ENCODE data around the gene GRK3.

Gene GRK3

DNA sequence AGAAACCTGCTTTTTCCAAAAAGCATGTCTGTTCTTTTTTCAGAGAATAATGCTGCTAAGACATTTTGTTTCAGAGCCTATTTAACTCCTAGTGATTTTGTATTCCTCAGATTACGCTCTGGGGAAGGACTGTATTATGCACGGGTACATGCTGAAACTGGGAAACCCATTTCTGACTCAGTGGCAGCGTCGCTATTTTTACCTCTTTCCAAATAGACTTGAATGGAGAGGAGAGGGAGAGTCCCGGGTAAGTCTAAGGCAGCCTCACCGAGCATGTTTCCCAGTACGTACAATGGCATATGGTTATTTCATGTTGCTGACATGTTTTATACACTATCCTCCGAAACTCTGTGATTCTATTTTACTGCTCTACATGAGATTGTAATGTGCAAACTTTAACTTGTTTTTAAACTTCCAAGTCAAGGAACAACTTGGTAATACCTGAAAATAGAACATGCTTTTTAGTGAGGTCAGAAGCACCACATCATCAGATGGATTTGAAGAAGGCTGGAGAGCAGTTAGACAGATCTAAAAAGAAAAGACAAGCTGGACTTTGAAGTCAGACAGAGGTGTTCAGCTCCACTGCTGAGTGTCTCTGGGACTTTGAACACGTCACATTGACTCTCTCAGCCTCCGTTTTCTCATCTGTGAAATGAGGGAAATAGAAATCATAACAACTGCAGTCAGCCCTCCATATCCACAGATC lies 153.8 kb downstream of the GRK3 start:
- no CpG with 5 or more reads among the region's 10 CpGs for WGBS (ENCODE audit: insufficient coverage, insufficient read length)
- no peak for DNase-seq (ENCODE audit: low read depth, low spot score)
- H3K36me3 ChIP-seq (ENCODE audit: control insufficient read depth, insufficient read depth, low read length), result no peaks in the 10 kb centered on the region

GRCh38 chr22:25722223-25722622 lies 157.7 kb downstream of the GRK3 start:
- Histone ChIP-seq H3K36me3 (ENCODE audit: control insufficient read depth, insufficient read depth, low read length) (no peaks in the 10 kb centered on the region), H3K4me1 (ENCODE audit: control insufficient read depth, insufficient read depth, low read length) (no peaks in the 10 kb centered on the region), H3K27me3 (ENCODE audit: control insufficient read depth, insufficient read depth, low read length) (no peaks in the 10 kb centered on the region), H3K27ac (ENCODE audit: low read length) (no peak overlapping the region), H3K4me3 (ENCODE audit: low read length) (no peak overlapping the region), H3K9me3 (ENCODE audit: control insufficient read depth, insufficient read depth, low read length) (no peaks in the 10 kb centered on the region)
- DNase-seq (ENCODE audit: low read depth, low spot score), result no peak
- no CpG with 5 or more reads among the region's 16 CpGs for WGBS (ENCODE audit: insufficient coverage, insufficient read length)

More for the DNA sequence above, 153.8 kb downstream of the GRK3 start:
- Histone ChIP-seq H3K9me3 (ENCODE audit: control insufficient read depth, insufficient read depth, low read length) (no peaks in the 10 kb centered on the region), H3K4me1 (ENCODE audit: control insufficient read depth, insufficient read depth, low read length) (no peaks in the 10 kb centered on the region), H3K27me3 (ENCODE audit: control insufficient read depth, insufficient read depth, low read length) (no peaks in the 10 kb centered on the region), H3K27ac (ENCODE audit: low read length) (no peak overlapping the region), H3K4me3 (ENCODE audit: low read length) (no peak overlapping the region)

DNA sequence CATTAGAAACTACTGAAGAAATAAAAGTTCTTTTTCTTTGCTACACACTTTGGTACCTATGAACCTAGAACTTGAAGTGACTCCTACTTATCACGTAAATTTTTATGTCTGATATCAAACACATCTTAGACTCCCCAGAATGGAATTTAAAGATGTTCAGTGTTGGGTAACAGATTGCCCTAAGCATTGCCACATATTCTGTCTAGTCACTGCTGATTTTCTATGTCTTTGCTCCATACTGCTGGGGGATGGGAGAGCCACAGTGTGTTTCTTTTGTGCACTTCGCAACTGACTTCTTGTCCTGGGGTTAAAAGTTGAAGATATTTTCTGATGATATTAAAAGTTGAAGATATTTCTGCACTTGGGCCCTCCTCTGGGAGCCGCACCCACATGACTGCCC lies 158.2 kb downstream of the GRK3 start:
- WGBS (ENCODE audit: insufficient coverage, insufficient read length), result no CpG with 5 or more reads among the region's 3 CpGs
- Histone ChIP-seq H3K9me3 (ENCODE audit: control insufficient read depth, insufficient read depth, low read length) (no peaks in the 10 kb centered on the region), H3K27me3 (ENCODE audit: control insufficient read depth, insufficient read depth, low read length) (no peaks in the 10 kb centered on the region), H3K36me3 (ENCODE audit: control insufficient read depth, insufficient read depth, low read length) (no peaks in the 10 kb centered on the region), H3K4me1 (ENCODE audit: control insufficient read depth, insufficient read depth, low read length) (no peaks in the 10 kb centered on the region), H3K27ac (ENCODE audit: low read length) (no peak overlapping the region), H3K4me3 (ENCODE audit: low read length) (no peak overlapping the region)
- no peak for DNase-seq (ENCODE audit: low read depth, low spot score)

DNA sequence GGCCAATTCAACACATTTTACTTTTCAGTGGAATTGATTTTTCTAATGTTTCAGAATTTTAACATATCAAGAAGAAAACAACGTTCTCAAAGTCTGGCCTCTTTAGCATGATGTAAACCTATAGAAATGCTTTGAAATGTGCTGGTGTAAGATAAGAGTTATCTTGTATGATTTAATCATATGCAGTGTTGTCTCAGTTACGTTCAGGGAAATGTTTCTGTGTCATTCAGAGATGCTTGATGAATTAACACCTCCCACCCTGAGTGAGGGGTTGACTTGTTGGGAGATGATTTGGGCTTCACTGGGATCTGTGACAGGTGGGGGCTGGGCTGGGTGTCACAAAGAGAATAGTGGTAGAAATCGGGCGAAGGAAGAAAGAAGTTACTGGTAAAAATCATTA lies 161.8 kb downstream of the GRK3 start:
- no peak for DNase-seq (ENCODE audit: low read depth, low spot score)
- WGBS (ENCODE audit: insufficient coverage, insufficient read length), result no CpG with 5 or more reads among the region's 4 CpGs
- Histone ChIP-seq H3K9me3 (ENCODE audit: control insufficient read depth, insufficient read depth, low read length) (no peaks in the 10 kb centered on the region), H3K27me3 (ENCODE audit: control insufficient read depth, insufficient read depth, low read length) (no peaks in the 10 kb centered on the region), H3K4me3 (ENCODE audit: low read length) (no peak overlapping the region), H3K4me1 (ENCODE audit: control insufficient read depth, insufficient read depth, low read length) (peaks cover 3% of the 10 kb centered on the region; the same call in 1 of the 2 replicates), H3K27ac (ENCODE audit: low read length) (no peak overlapping the region), H3K36me3 (ENCODE audit: control insufficient read depth, insufficient read depth, low read length) (no peaks in the 10 kb centered on the region)

DNA sequence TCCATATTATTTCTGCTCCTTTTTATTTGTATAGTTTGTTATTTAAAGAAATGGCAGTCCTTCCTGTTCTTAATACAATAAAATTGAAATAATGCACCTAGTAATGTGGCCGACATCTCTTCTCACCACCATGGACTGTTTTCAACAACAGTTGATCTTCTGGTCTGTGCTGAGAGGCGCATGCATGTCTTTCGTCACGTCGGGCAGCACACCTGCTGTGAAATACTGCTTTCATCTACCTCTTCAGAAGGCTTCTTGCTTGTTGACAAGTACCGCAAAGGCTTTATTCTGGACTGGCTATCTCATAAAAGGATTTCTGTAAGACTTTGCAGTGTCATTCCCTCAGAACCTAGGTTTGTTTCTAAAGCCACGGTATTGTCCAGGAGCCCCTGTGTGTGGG lies 163.6 kb downstream of the GRK3 start:
- Histone ChIP-seq H3K27me3 (ENCODE audit: control insufficient read depth, insufficient read depth, low read length) (no peaks in the 10 kb centered on the region), H3K27ac (ENCODE audit: low read length) (no peak overlapping the region), H3K4me3 (ENCODE audit: low read length) (no peak overlapping the region), H3K4me1 (ENCODE audit: control insufficient read depth, insufficient read depth, low read length) (peaks cover 3% of the 10 kb centered on the region; the same call in 1 of the 2 replicates), H3K36me3 (ENCODE audit: control insufficient read depth, insufficient read depth, low read length) (no peaks in the 10 kb centered on the region), H3K9me3 (ENCODE audit: control insufficient read depth, insufficient read depth, low read length) (no peaks in the 10 kb centered on the region)
- DNase-seq (ENCODE audit: low read depth, low spot score), result no peak
- no CpG with 5 or more reads among the region's 7 CpGs for WGBS (ENCODE audit: insufficient coverage, insufficient read length)

- DNase-seq (ENCODE audit: low read depth, low spot score), result no peak
- Histone ChIP-seq H3K27me3 (ENCODE audit: control insufficient read depth, insufficient read depth, low read length) (no peaks in the 10 kb centered on the region), H3K36me3 (ENCODE audit: control insufficient read depth, insufficient read depth, low read length) (no peaks in the 10 kb centered on the region), H3K4me1 (ENCODE audit: control insufficient read depth, insufficient read depth, low read length) (peaks cover 3% of the 10 kb centered on the region; the same call in 1 of the 2 replicates), H3K4me3 (ENCODE audit: low read length) (no peak overlapping the region), H3K9me3 (ENCODE audit: control insufficient read depth, insufficient read depth, low read length) (no peaks in the 10 kb centered on the region), H3K27ac (ENCODE audit: low read length) (no peak overlapping the region)
- WGBS (ENCODE audit: insufficient coverage, insufficient read length), result no CpG with 5 or more reads among the region's 19 CpGs
These were observed 164.8 kb downstream of the GRK3 start for GRCh38 chr22:25729016-25729995.

GRCh38 chr22:25735650-25736049 lies 171.2 kb downstream of the GRK3 start:
- Histone ChIP-seq H3K4me3 (ENCODE audit: low read length) (no peak overlapping the region), H3K9me3 (ENCODE audit: control insufficient read depth, insufficient read depth, low read length) (no peaks in the 10 kb centered on the region), H3K4me1 (ENCODE audit: control insufficient read depth, insufficient read depth, low read length) (no peaks in the 10 kb centered on the region), H3K27ac (ENCODE audit: low read length) (no peak overlapping the region), H3K36me3 (ENCODE audit: control insufficient read depth, insufficient read depth, low read length) (no peaks in the 10 kb centered on the region), H3K27me3 (ENCODE audit: control insufficient read depth, insufficient read depth, low read length) (no peaks in the 10 kb centered on the region)
- no peak for DNase-seq (ENCODE audit: low read depth, low spot score)
- no CpG with 5 or more reads among the region's 2 CpGs for WGBS (ENCODE audit: insufficient coverage, insufficient read length)

DNA sequence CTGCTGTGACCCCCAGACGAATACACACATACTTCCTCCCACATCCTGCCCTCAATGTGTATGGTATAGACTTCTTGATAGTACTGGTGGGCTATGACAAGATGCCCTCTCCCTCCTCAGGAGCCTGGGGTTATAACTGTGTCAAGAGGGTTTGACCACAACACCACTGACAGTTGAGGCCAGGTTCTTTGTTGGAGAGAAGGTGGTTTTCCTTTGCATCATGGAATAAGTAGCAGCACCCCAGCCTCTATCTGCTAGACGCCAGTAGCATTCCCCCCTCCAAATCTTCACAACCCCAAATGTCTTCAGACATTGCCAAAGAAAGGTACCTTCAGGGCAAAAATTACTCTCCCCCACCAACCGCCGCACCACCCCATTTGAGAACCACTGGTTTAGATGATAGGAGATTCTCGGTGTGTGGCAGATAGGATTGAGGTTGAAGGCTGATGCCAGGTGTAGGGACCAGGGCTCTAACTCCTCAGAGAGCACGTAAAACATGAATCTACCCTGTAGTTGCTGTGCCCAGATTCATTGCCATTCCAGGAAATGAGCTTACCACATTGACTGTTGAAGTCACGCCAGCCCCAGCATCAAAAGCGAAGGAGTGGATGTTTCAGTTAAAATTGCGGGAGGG lies 172.0 kb downstream of the GRK3 start:
- H3K4me1 ChIP-seq (ENCODE audit: control insufficient read depth, insufficient read depth, low read length), result no peaks in the 10 kb centered on the region
- no peaks in the 10 kb centered on the region for H3K9me3 ChIP-seq (ENCODE audit: control insufficient read depth, insufficient read depth, low read length)
- no CpG with 5 or more reads among the region's 9 CpGs for WGBS (ENCODE audit: insufficient coverage, insufficient read length)
- no peak for DNase-seq (ENCODE audit: low read depth, low spot score)
- H3K27ac ChIP-seq (ENCODE audit: low read length), result no peak overlapping the region
- no peaks in the 10 kb centered on the region for H3K27me3 ChIP-seq (ENCODE audit: control insufficient read depth, insufficient read depth, low read length)
- no peaks in the 10 kb centered on the region for H3K36me3 ChIP-seq (ENCODE audit: control insufficient read depth, insufficient read depth, low read length)
- H3K4me3 ChIP-seq (ENCODE audit: low read length), result no peak overlapping the region

DNA sequence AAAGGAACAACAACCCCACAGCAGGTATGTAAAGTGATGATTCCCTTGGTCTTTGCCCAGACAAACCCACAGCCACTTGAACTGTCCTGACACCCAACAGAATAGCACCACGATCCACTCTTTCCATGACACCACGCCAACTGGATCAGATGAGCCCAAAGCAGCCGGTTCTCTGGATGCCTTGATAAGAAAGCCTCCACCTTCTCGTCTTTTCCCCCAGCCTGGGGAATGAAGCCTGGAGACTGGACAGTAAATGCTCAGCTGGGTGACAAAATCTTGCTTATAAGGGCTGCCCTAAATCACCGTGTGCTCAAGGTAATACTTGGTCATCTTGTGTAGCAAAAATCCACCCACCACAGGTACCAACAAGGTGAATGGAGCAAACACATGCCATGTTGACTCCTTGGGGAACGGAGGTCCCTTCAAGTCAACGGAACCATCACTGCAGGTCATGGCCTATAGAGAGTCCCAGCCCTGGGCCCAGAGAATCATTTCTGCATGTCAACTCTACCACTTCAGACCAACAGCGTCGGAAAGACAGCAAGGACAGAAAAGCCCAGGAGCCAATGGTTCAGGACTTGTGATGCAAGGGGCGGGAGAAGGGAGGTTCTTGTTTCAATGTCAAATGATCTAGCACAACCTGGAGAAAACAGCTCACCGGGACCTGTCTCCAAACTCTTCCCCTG lies 175.3 kb downstream of the GRK3 start:
- H3K4me1 ChIP-seq (ENCODE audit: control insufficient read depth, insufficient read depth, low read length), result no peaks in the 10 kb centered on the region
- H3K27me3 ChIP-seq (ENCODE audit: control insufficient read depth, insufficient read depth, low read length), result no peaks in the 10 kb centered on the region
- no peak overlapping the region for H3K27ac ChIP-seq (ENCODE audit: low read length)
- no peak overlapping the region for H3K4me3 ChIP-seq (ENCODE audit: low read length)
- no peak for DNase-seq (ENCODE audit: low read depth, low spot score)
- no CpG with 5 or more reads among the region's 11 CpGs for WGBS (ENCODE audit: insufficient coverage, insufficient read length)
- H3K9me3 ChIP-seq (ENCODE audit: control insufficient read depth, insufficient read depth, low read length), result no peaks in the 10 kb centered on the region
- H3K36me3 ChIP-seq (ENCODE audit: control insufficient read depth, insufficient read depth, low read length), result no peaks in the 10 kb centered on the region

Data from iPS DF 6.9 (cell line).